HG02798 (cell line): ENCODE measurements around the gene RBFA.

Experiments used
- ATAC-seq: cut with Tn5 transposase; IDR thresholded peaks from one replicate; pipeline ENCODE4 v1.9.1; 2021; ENCODE audit warnings: mild to moderate bottlenecking; ENCODE audit not compliant: unreplicated experiment, poor library complexity

The RBFA gene

DNA sequence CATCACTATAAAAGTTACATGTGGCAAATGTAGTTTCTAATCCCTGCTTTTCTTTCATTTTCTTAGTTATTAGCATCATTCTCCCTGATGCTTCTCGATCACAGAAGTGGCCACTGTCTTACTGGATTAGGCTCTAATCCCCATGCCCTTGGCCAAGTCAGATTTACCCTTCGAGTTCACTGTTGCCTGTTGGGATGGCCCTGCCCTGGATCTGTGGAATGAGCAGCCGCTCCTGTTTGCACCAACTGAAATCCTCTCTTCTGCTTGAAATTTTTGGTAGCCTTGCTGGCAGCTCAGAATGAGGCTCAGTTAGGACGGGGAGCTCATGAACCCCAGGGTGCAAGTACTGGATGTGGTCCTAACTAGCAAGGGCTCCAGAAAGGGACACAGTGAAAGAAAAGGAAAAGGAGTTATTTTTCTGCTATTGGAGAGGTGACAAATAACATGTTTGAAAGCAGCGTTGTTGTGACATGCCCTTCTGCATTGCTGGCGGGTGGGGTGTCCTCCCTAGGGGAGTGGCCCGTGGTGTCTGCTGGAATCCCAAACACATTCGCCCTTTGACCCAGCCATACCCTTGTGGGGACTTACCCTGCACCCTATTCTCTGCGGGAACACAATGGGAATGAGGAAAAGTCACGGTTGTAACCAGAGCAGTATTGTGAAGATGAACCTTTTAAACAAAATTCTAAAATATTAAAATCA lies 34.5 kb downstream of the RBFA start:
- ATAC-seq = no peak

- no peak for ATAC-seq
Observed at GRCh38 chr18:80070825-80071224, 36.6 kb downstream of the RBFA start.

- no peak for ATAC-seq
Observed at GRCh38 chr18:80074183-80074582, 39.9 kb downstream of the RBFA start.

- no peak for ATAC-seq
Observed at GRCh38 chr18:80074697-80075096, 40.5 kb downstream of the RBFA start.

GRCh38 chr18:80075940-80076339 lies 41.7 kb downstream of the RBFA start:
- no peak for ATAC-seq

GRCh38 chr18:80076379-80076778 lies 42.1 kb downstream of the RBFA start:
- no peak for ATAC-seq

- ATAC-seq = no peak
Observed at GRCh38 chr18:80077873-80078272, 43.6 kb downstream of the RBFA start.
